ENCODE measurements around the gene VWA2.

- TF ChIP-seq POLR2A (IDR thresholded peaks at IDR 0.05) (no peak), CTCF (IDR thresholded peaks at IDR 0.05) (no peak), POLR2AphosphoS5 (IDR thresholded peaks at IDR 0.05) (no peak), EP300 (IDR thresholded peaks at IDR 0.05; ENCODE audit: low read depth) (no peak)
Observed at GRCh38 chr10:114327537-114328440, 88.7 kb downstream of the VWA2 start.

Data from transverse colon (tissue), 4 donors.